Mesendoderm (in vitro differentiated cells): ENCODE data around the gene FUCA1.
"Not testable (repeated sequence)": the region's sequence is repeated elsewhere in the genome, so short reads cannot be mapped to it uniquely, and the experiment has no call there.

ENCODE experiments used
- DNase-seq: peaks from one replicate; pipeline ENCODE4 v3.0.0; 2013
- H2AK5ac ChIP-seq: 2 replicates; pipeline ENCODE4 v1.6.1; 2013; ENCODE audit warnings: low read length, inconsistent platforms
- H2BK120ac ChIP-seq: 2 replicates; pipeline ENCODE4 v1.6.1; 2013; ENCODE audit warnings: low read depth, mild to moderate bottlenecking, low read length, moderate library complexity, mixed read lengths
- H2BK15ac ChIP-seq: replicated peaks from 2 replicates; pipeline ENCODE4 v1.6.1; 2013; ENCODE audit warnings: low read depth, mild to moderate bottlenecking, moderate library complexity
- H2BK5ac ChIP-seq: 2 replicates; pipeline ENCODE4 v1.6.1; 2013; ENCODE audit warnings: low read length, inconsistent platforms
- H3K18ac ChIP-seq: 2 replicates; pipeline ENCODE4 v1.6.1; 2013; ENCODE audit warnings: mild to moderate bottlenecking, low read length, mixed read lengths
- H3K23ac ChIP-seq: one replicate; pipeline ENCODE4 v1.6.1; 2013; ENCODE audit warnings: low read length
- H3K27ac ChIP-seq: 2 replicates; pipeline ENCODE4 v1.5.1; 2013; ENCODE audit warnings: low read depth, mild to moderate bottlenecking, inconsistent platforms, low read length, moderate library complexity
- H3K27me3 ChIP-seq: 2 replicates; pipeline ENCODE4 v1.6.1; 2013; ENCODE audit warnings: low read length, control low read depth, mild to moderate bottlenecking, inconsistent platforms; ENCODE audit not compliant: insufficient read depth, poor library complexity
- H3K36me3 ChIP-seq: 2 replicates; pipeline ENCODE4 v1.6.1; 2013; ENCODE audit warnings: low read length, inconsistent platforms; ENCODE audit not compliant: control insufficient read depth, insufficient read depth
- H3K4ac ChIP-seq: one replicate; pipeline ENCODE4 v1.6.1; 2013; ENCODE audit warnings: low read depth, mild to moderate bottlenecking, low read length, moderate library complexity
- H3K4me1 ChIP-seq: 2 replicates; pipeline ENCODE4 v1.6.1; 2013; ENCODE audit warnings: low read depth, low read length, inconsistent platforms; ENCODE audit not compliant: control insufficient read depth
- H3K4me2 ChIP-seq: 2 replicates; pipeline ENCODE4 v1.6.1; 2013; ENCODE audit warnings: low read length
- H3K4me3 ChIP-seq: 2 replicates; pipeline ENCODE4 v1.5.1; 2013; ENCODE audit warnings: mild to moderate bottlenecking, low read length
- H3K56ac ChIP-seq: one replicate; pipeline ENCODE4 v1.6.1; 2013; ENCODE audit warnings: low read length
- H3K79me1 ChIP-seq: 2 replicates; pipeline ENCODE4 v1.6.1; 2013; ENCODE audit warnings: low read length, inconsistent platforms
- H3K79me2 ChIP-seq: 2 replicates; pipeline ENCODE4 v1.6.1; 2013; ENCODE audit warnings: mild to moderate bottlenecking, low read length; ENCODE audit not compliant: control insufficient read depth, insufficient read depth
- H3K9ac ChIP-seq: 2 replicates; pipeline ENCODE4 v1.6.1; 2013; ENCODE audit warnings: low read length, inconsistent platforms
- H4K5ac ChIP-seq: one replicate; pipeline ENCODE4 v1.6.1; 2013; ENCODE audit warnings: low read length
- H4K8ac ChIP-seq: one replicate; pipeline ENCODE4 v1.6.1; 2013; ENCODE audit warnings: low read depth, mild to moderate bottlenecking, control low read depth, low read length, moderate library complexity
- WGBS: extraction: QIAGEN DNeasy Blood & Tissue Kit; methylation state at CpG from one replicate; pipeline ENCODE4 v1.1.7; 2013; ENCODE audit warnings: low lambda C conversion rate, missing lambda C conversion rate; ENCODE audit not compliant: insufficient coverage; ENCODE audit errors: extremely low coverage; 5-methylcytosine and 5-hydroxymethylcytosine counted together

Gene FUCA1

GRCh38 chr1:23900017-23900416, 31.9 kb upstream of the FUCA1 start:
- H3K27ac ChIP-seq, H2AK5ac ChIP-seq, H4K8ac ChIP-seq, H3K9ac ChIP-seq, H3K4me2 ChIP-seq, H3K23ac ChIP-seq, H3K4ac ChIP-seq, H3K79me2 ChIP-seq, H4K5ac ChIP-seq, H3K18ac ChIP-seq, H2BK120ac ChIP-seq, H3K79me1 ChIP-seq, H3K36me3 ChIP-seq, DNase-seq, H3K4me3 ChIP-seq, H2BK15ac ChIP-seq, H3K4me1 ChIP-seq, H3K56ac ChIP-seq, H2BK5ac ChIP-seq: not testable (repeated sequence)
- no CpG with 5 or more reads among the region's 8 CpGs for WGBS
- H3K27me3 ChIP-seq: peaks cover 14% of the 10 kb centered on the region

- no peak overlapping the region for H2BK120ac ChIP-seq
- H2BK15ac ChIP-seq: no peak overlapping the region
- H4K5ac ChIP-seq: no peak overlapping the region
- no CpG with 5 or more reads among the region's 3 CpGs for WGBS
- no peaks in the 10 kb centered on the region for H3K79me1 ChIP-seq
- no peaks in the 10 kb centered on the region for H3K79me2 ChIP-seq
- no peak overlapping the region for H3K4me3 ChIP-seq
- H3K23ac ChIP-seq: no peak overlapping the region
- no peak overlapping the region for H3K4ac ChIP-seq
- H3K27ac ChIP-seq: no peak overlapping the region
- peaks cover 14% of the 10 kb centered on the region for H3K27me3 ChIP-seq
- H2BK5ac ChIP-seq: no peak overlapping the region
- DNase-seq: no peak
- H3K36me3 ChIP-seq: no peaks in the 10 kb centered on the region
- H3K4me2 ChIP-seq: no peak overlapping the region
- peaks cover 2% of the 10 kb centered on the region for H3K4me1 ChIP-seq
- no peak overlapping the region for H3K56ac ChIP-seq
- no peak overlapping the region for H3K9ac ChIP-seq
- no peak overlapping the region for H3K18ac ChIP-seq
- no peak overlapping the region for H2AK5ac ChIP-seq
- H4K8ac ChIP-seq: no peak overlapping the region
These were observed 31.0 kb upstream of the FUCA1 start for GRCh38 chr1:23899070-23899469.

GRCh38 chr1:23897083-23897482, 29.0 kb upstream of the FUCA1 start:
- H3K79me1 ChIP-seq: no peaks in the 10 kb centered on the region

GRCh38 chr1:23896491-23896890, 28.4 kb upstream of the FUCA1 start:
- H3K18ac ChIP-seq: no peak overlapping the region
- no peak overlapping the region for H3K23ac ChIP-seq
- H4K8ac ChIP-seq: no peak overlapping the region
- no peaks in the 10 kb centered on the region for H3K36me3 ChIP-seq
- H3K4me1 ChIP-seq: no peaks in the 10 kb centered on the region
- H3K79me2 ChIP-seq: no peaks in the 10 kb centered on the region
- H2BK5ac ChIP-seq: no peak overlapping the region
- H3K79me1 ChIP-seq: no peaks in the 10 kb centered on the region
- H3K56ac ChIP-seq: no peak overlapping the region
- H2AK5ac ChIP-seq: no peak overlapping the region
- no peak for DNase-seq
- no peak overlapping the region for H3K4me3 ChIP-seq
- no peak overlapping the region for H3K4ac ChIP-seq
- WGBS: no CpG with 5 or more reads among the region's 3 CpGs
- no peak overlapping the region for H2BK120ac ChIP-seq
- no peak overlapping the region for H3K9ac ChIP-seq
- no peaks in the 10 kb centered on the region for H3K27me3 ChIP-seq
- no peak overlapping the region for H2BK15ac ChIP-seq
- H3K27ac ChIP-seq: no peak overlapping the region
- no peak overlapping the region for H3K4me2 ChIP-seq
- H4K5ac ChIP-seq: no peak overlapping the region

More at GRCh38 chr1:23897083-23897482, 29.0 kb upstream of the FUCA1 start:
- Histone ChIP-seq H3K4me1 (no peaks in the 10 kb centered on the region), H4K8ac (no peak overlapping the region), H3K27ac (no peak overlapping the region), H2BK120ac (no peak overlapping the region), H3K4ac (no peak overlapping the region), H2BK15ac (no peak overlapping the region), H2BK5ac (no peak overlapping the region), H3K4me2 (no peak overlapping the region), H3K27me3 (no peaks in the 10 kb centered on the region), H3K36me3 (no peaks in the 10 kb centered on the region), H3K56ac (no peak overlapping the region), H3K23ac (no peak overlapping the region), H3K79me2 (no peaks in the 10 kb centered on the region), H2AK5ac (no peak overlapping the region), H3K18ac (no peak overlapping the region), H3K4me3 (no peak overlapping the region), H4K5ac (no peak overlapping the region), H3K9ac (no peak overlapping the region)
- WGBS: no CpG with 5 or more reads among the region's 6 CpGs
- no peak for DNase-seq

- no peak overlapping the region for H3K9ac ChIP-seq
- no peak overlapping the region for H3K4me2 ChIP-seq
- no peak overlapping the region for H3K23ac ChIP-seq
- no peaks in the 10 kb centered on the region for H3K4me1 ChIP-seq
- H3K4me3 ChIP-seq: no peak overlapping the region
- no peaks in the 10 kb centered on the region for H3K79me1 ChIP-seq
- H4K5ac ChIP-seq: no peak overlapping the region
- no peaks in the 10 kb centered on the region for H3K36me3 ChIP-seq
- no peak overlapping the region for H2BK5ac ChIP-seq
- no peak overlapping the region for H3K18ac ChIP-seq
- no peaks in the 10 kb centered on the region for H3K27me3 ChIP-seq
- no peak overlapping the region for H2AK5ac ChIP-seq
- H2BK120ac ChIP-seq: no peak overlapping the region
- no CpG with 5 or more reads among the region's 4 CpGs for WGBS
- H2BK15ac ChIP-seq: no peak overlapping the region
- no peak for DNase-seq
- no peaks in the 10 kb centered on the region for H3K79me2 ChIP-seq
- no peak overlapping the region for H3K56ac ChIP-seq
- no peak overlapping the region for H3K27ac ChIP-seq
- no peak overlapping the region for H3K4ac ChIP-seq
- H4K8ac ChIP-seq: no peak overlapping the region
These were observed 27.9 kb upstream of the FUCA1 start for GRCh38 chr1:23895993-23896392.

- H4K8ac ChIP-seq: no peak overlapping the region
These were observed 27.0 kb upstream of the FUCA1 start for GRCh38 chr1:23895082-23895481.

More at GRCh38 chr1:23895082-23895481, 27.0 kb upstream of the FUCA1 start:
- H3K36me3 ChIP-seq: no peaks in the 10 kb centered on the region
- no peaks in the 10 kb centered on the region for H3K4me1 ChIP-seq
- no peaks in the 10 kb centered on the region for H3K27me3 ChIP-seq
- no CpG with 5 or more reads among the region's 5 CpGs for WGBS
- no peak overlapping the region for H3K9ac ChIP-seq
- no peak overlapping the region for H3K23ac ChIP-seq
- no peak overlapping the region for H2BK120ac ChIP-seq
- no peak overlapping the region for H3K56ac ChIP-seq
- H2BK15ac ChIP-seq: no peak overlapping the region
- no peaks in the 10 kb centered on the region for H3K79me2 ChIP-seq
- no peak overlapping the region for H2AK5ac ChIP-seq
- H3K4ac ChIP-seq: no peak overlapping the region
- no peak overlapping the region for H3K4me3 ChIP-seq
- DNase-seq: no peak
- no peak overlapping the region for H4K5ac ChIP-seq
- H3K4me2 ChIP-seq: no peak overlapping the region
- H3K27ac ChIP-seq: no peak overlapping the region
- no peak overlapping the region for H2BK5ac ChIP-seq
- no peak overlapping the region for H3K18ac ChIP-seq
- H3K79me1 ChIP-seq: no peaks in the 10 kb centered on the region
